ENCODE results near the gene OR10H4. TPM values are rescaled to one million over a fixed set of nuclear protein-coding genes. Genes with fewer than 3 reads are reported as not detected.

The OR10H4 gene
- total RNA-seq: not detected in 2 replicates

GRCh38 chr19:15948223-15949058, at the start of gene OR10H4:
Gene OR10H4, plus strand, starts transcription at chr19:15949008. Its CDS starts 0 bp downstream, at chr19:15949008.

GRCh38 chr19:15934332-15935078, 14.3 kb upstream of the OR10H4 start, which contains the start of gene CYP4F11:
Gene CYP4F11, minus strand, starts transcription at chr19:15934529. Its CDS starts 121 bp downstream, at chr19:15934408.

Other genes with a start within 250 kb of the OR10H4 start
- not detected in 2 replicates for gene OR10H2, start 221.0 kb upstream of the OR10H4 start, total RNA-seq
- gene OR10H3, start 211.0 kb upstream of the OR10H4 start, total RNA-seq: not detected in 2 replicates
- gene OR10H5, start 161.3 kb upstream of the OR10H4 start, total RNA-seq: not detected in 2 replicates
- not detected in 2 replicates for gene OR10H1, start 133.3 kb upstream of the OR10H4 start, total RNA-seq
- gene CYP4F2, start 50.9 kb upstream of the OR10H4 start, total RNA-seq: not detected in 2 replicates
- gene CYP4F11, start 14.5 kb upstream of the OR10H4 start, total RNA-seq: not detected in 2 replicates
- 902 and 934 TPM in 2 replicates for gene TPM4, start 127.5 kb downstream of the OR10H4 start, total RNA-seq
- gene RAB8A, start 162.9 kb downstream of the OR10H4 start, total RNA-seq: 80.1 and 113 TPM in 2 replicates
- gene HSH2D, start 194.7 kb downstream of the OR10H4 start, total RNA-seq: not detected in 2 replicates
- gene CIB3, start 224.5 kb downstream of the OR10H4 start, total RNA-seq: not detected in 2 replicates
- 86.4 and 92.6 TPM in 2 replicates for gene FAM32A, start 236.4 kb downstream of the OR10H4 start, total RNA-seq
- gene AP1M1, start 248.9 kb downstream of the OR10H4 start, total RNA-seq: 124 and 135 TPM in 2 replicates